ENCODE results near the gene GNA15.
"Not testable (repeated sequence)": the region's sequence is repeated elsewhere in the genome, so short reads cannot be mapped to it uniquely, and the experiment has no call there.

GRCh38 chr19:3089299-3089855, 46.5 kb upstream of the GNA15 start:
- TF ChIP-seq TAF1, POLR2AphosphoS5, POLR2A, POU2F2 (IDR thresholded peaks at IDR 0.05; ENCODE audit: low read depth, low read length): not testable (repeated sequence)
